H9 (cell line): Measurements from ENCODE around the gene SPIN3. TPM values are rescaled to one million over a fixed set of nuclear protein-coding genes. Genes with fewer than 3 reads are reported as not detected.

Experiments
- DNase-seq: peaks from one replicate; pipeline ENCODE4 v3.0.0-alpha.2; 2017
- H2AFZ ChIP-seq: one replicate; pipeline ENCODE4 v1.6.1; 2013; ENCODE audit warnings: mild to moderate bottlenecking, low read length, control low read depth, moderate library complexity
- H2AK5ac ChIP-seq: 2 replicates; pipeline ENCODE4 v1.6.1; 2013; ENCODE audit warnings: low read length, control low read depth, mixed read lengths; ENCODE audit not compliant: insufficient read length
- H2BK120ac ChIP-seq: one replicate; pipeline ENCODE4 v1.6.1; 2013; ENCODE audit warnings: low read depth, mild to moderate bottlenecking, low read length, control low read depth, inconsistent platforms; ENCODE audit not compliant: poor library complexity, severe bottlenecking
- H2BK12ac ChIP-seq: 2 replicates; pipeline ENCODE4 v1.6.1; 2013; ENCODE audit warnings: low read length, control low read depth, mixed read lengths, low read depth; ENCODE audit not compliant: insufficient read length
- H2BK15ac ChIP-seq: 2 replicates; pipeline ENCODE4 v1.6.1; 2013; ENCODE audit warnings: low read depth, low read length, control low read depth
- H2BK20ac ChIP-seq: one replicate; pipeline ENCODE4 v1.6.1; 2013; ENCODE audit warnings: low read depth, mild to moderate bottlenecking, low read length, control low read depth, inconsistent platforms; ENCODE audit not compliant: poor library complexity, severe bottlenecking
- H2BK5ac ChIP-seq: 2 replicates; pipeline ENCODE4 v1.6.1; 2013; ENCODE audit warnings: low read length, control low read depth, mixed read lengths; ENCODE audit not compliant: insufficient read length
- H3K14ac ChIP-seq: 2 replicates; pipeline ENCODE4 v1.6.1; 2013; ENCODE audit warnings: low read length, control low read depth; ENCODE audit not compliant: insufficient read depth
- H3K18ac ChIP-seq: 2 replicates; pipeline ENCODE4 v1.6.1; 2013; ENCODE audit warnings: low read depth, mild to moderate bottlenecking, mixed read lengths, low read length, control low read depth; ENCODE audit not compliant: insufficient read length
- H3K23ac ChIP-seq: 2 replicates; pipeline ENCODE4 v1.6.1; 2013; ENCODE audit warnings: low read length, control low read depth, mixed read lengths, low read depth; ENCODE audit not compliant: insufficient read length
- H3K23me2 ChIP-seq: 2 replicates; pipeline ENCODE4 v1.6.1; 2013; ENCODE audit warnings: low read depth, mild to moderate bottlenecking, mixed read lengths, low read length, control low read depth; ENCODE audit not compliant: insufficient read length, poor library complexity, severe bottlenecking
- H3K27ac ChIP-seq: 2 replicates; pipeline ENCODE4 v1.5.1; 2013; ENCODE audit warnings: low read length, control low read depth, mixed read lengths, low read depth; ENCODE audit not compliant: insufficient read length
- H3K27me3 ChIP-seq: 2 replicates; pipeline ENCODE4 v1.6.1; 2013; ENCODE audit warnings: low read length, control low read depth, inconsistent platforms; ENCODE audit not compliant: insufficient read depth
- H3K4ac ChIP-seq: 2 replicates; pipeline ENCODE4 v1.6.1; 2013; ENCODE audit warnings: low read depth, mild to moderate bottlenecking, control low read depth, inconsistent platforms, low read length, moderate library complexity
- H3K4me1 ChIP-seq: 2 replicates; pipeline ENCODE4 v1.6.1; 2013; ENCODE audit warnings: low read length, control low read depth, inconsistent platforms; ENCODE audit not compliant: insufficient read depth
- H3K4me2 ChIP-seq: 2 replicates; pipeline ENCODE4 v1.6.1; 2013; ENCODE audit warnings: low read length, control low read depth, mixed read lengths; ENCODE audit not compliant: insufficient read length, insufficient read depth
- H3K56ac ChIP-seq: 2 replicates; pipeline ENCODE4 v1.6.1; 2013; ENCODE audit warnings: low read depth, mild to moderate bottlenecking, mixed read lengths, low read length, control low read depth; ENCODE audit not compliant: insufficient read length
- H3K79me1 ChIP-seq: 2 replicates; pipeline ENCODE4 v1.6.1; 2013; ENCODE audit warnings: low read depth, mild to moderate bottlenecking, moderate library complexity, low read length, control low read depth, inconsistent platforms; ENCODE audit not compliant: insufficient read depth, poor library complexity, severe bottlenecking
- H3K79me2 ChIP-seq: 2 replicates; pipeline ENCODE4 v1.6.1; 2013; ENCODE audit warnings: low read length, control low read depth, inconsistent platforms; ENCODE audit not compliant: insufficient read depth
- H3K9ac ChIP-seq: 2 replicates; pipeline ENCODE4 v1.6.1; 2013; ENCODE audit warnings: low read length, control low read depth, mixed read lengths; ENCODE audit not compliant: insufficient read length; ENCODE audit errors: extremely low read depth
- H3K9me3 ChIP-seq: one replicate; pipeline ENCODE4 v1.6.1; 2013; ENCODE audit warnings: low read depth, low read length, inconsistent platforms; ENCODE audit not compliant: control insufficient read depth
- H3T11ph ChIP-seq: one replicate; pipeline ENCODE4 v1.6.1; 2013; ENCODE audit warnings: mild to moderate bottlenecking, low read length, control low read depth, inconsistent platforms
- H4K20me1 ChIP-seq: one replicate; pipeline ENCODE4 v1.6.1; 2013; ENCODE audit not compliant: control insufficient read depth, insufficient read length, insufficient read depth
- H4K5ac ChIP-seq: 2 replicates; pipeline ENCODE4 v1.6.1; 2013; ENCODE audit warnings: low read depth, mild to moderate bottlenecking, mixed read lengths, low read length, control low read depth; ENCODE audit not compliant: insufficient read length
- H4K8ac ChIP-seq: replicated peaks from 2 replicates; pipeline ENCODE4 v1.6.1; 2013; ENCODE audit warnings: low read length, control low read depth, mixed read lengths, low read depth; ENCODE audit not compliant: insufficient read length
- H4K91ac ChIP-seq: 2 replicates; pipeline ENCODE4 v1.6.1; 2013; ENCODE audit warnings: low read depth, mild to moderate bottlenecking, moderate library complexity, mixed read lengths, low read length, control low read depth; ENCODE audit not compliant: insufficient read length
- H3K27ac Mint-ChIP-seq, 3 experiments: 2 replicates in 2 of 3; 3 replicates in 1 of 3; pipeline ENCODE4 v1.8.0; 2020 to 2021; ENCODE audit warnings: mixed read lengths in 3 of 3, mild to moderate bottlenecking in 1 of 3, moderate library complexity in 1 of 3
- H3K27me3 Mint-ChIP-seq: 2 replicates; pipeline ENCODE4 v1.8.0; 2021; ENCODE audit warnings: low read depth, mild to moderate bottlenecking, moderate library complexity, mixed read lengths
- H3K36me3 Mint-ChIP-seq, 3 experiments: 2 replicates in 2 of 3; 3 replicates in 1 of 3; pipeline ENCODE4 v1.8.0; 2020 to 2021; ENCODE audit warnings: low read depth in 3 of 3, mixed read lengths in 3 of 3; ENCODE audit not compliant: insufficient read depth in 1 of 3
- H3K4me1 Mint-ChIP-seq, 2 experiments: 2 replicates each; pipeline ENCODE4 v1.8.0; 2020; ENCODE audit warnings: mixed read lengths in 2 of 2
- H3K4me3 Mint-ChIP-seq, 2 experiments: 2 replicates in 1 of 2; 3 replicates in 1 of 2; pipeline ENCODE4 v1.8.0; 2020 to 2021; ENCODE audit warnings: mild to moderate bottlenecking in 2 of 2, mixed read lengths in 2 of 2, moderate library complexity in 1 of 2
- H3K9me3 Mint-ChIP-seq, 2 experiments: 2 replicates in 1 of 2; 3 replicates in 1 of 2; pipeline ENCODE4 v1.8.0; 2020; ENCODE audit warnings: mild to moderate bottlenecking in 2 of 2, mixed read lengths in 2 of 2, moderate library complexity in 1 of 2
- WGBS: extraction: QIAGEN DNeasy Blood & Tissue Kit; methylation state at CpG from one replicate; pipeline ENCODE4 v1.1.7; 2013; ENCODE audit warnings: missing lambda C conversion rate, low lambda C conversion rate, mixed read lengths; ENCODE audit not compliant: insufficient read length; ENCODE audit errors: extremely low coverage; 5-methylcytosine and 5-hydroxymethylcytosine counted together
- total RNA-seq: library from RNA; stranded (reverse); gene quantifications from 2 replicates; pipeline ENCODE4 v1.2.1, GENCODE V29; 2021
- TF ChIP-seq, protein P1 (sequence below): fragments of 200-600 bp; sonication (generic); conservative IDR thresholded peaks from 3 replicates; pipeline ENCODE4 v1.8.0; 2021; ENCODE audit warnings: antibody characterized with exemption, mild to moderate bottlenecking

The SPIN3 gene
- total RNA-seq, 1 experiment from 2014 or later, result 23.5 TPM

DNA sequence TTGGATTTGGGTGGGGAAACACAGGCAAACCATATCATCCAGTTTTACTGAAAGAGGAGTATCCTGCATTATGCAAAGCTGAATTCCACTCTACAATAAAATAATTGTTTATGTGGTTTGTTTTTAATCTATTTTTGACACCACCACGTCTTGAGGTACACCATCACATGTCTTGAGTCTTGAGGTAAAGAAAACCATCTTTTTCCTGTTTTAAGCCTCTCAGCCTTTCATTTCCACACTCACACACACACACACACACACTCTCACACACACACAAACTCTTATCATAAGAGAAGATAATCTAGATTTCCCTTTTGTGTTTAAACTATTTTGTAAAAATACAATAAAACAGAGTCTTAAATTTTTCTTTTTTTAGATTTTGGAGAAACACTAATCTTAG is 32.0 kb downstream of the SPIN3 start:
- Histone ChIP-seq H3K4me1 (no peaks in the 10 kb centered on the region), H3K27me3 (no peaks in the 10 kb centered on the region), H2AFZ (no peak overlapping the region), H3K79me2 (no peaks in the 10 kb centered on the region), H4K8ac (no peak overlapping the region), H3K23ac (no peak overlapping the region), H2AK5ac (no peak overlapping the region), H3K4ac (no peak overlapping the region), H3K9me3 (peaks cover 4% of the 10 kb centered on the region), H2BK120ac (no peak overlapping the region), H4K5ac (no peak overlapping the region), H4K20me1 (no peaks in the 10 kb centered on the region), H3T11ph (no peak overlapping the region), H2BK12ac (no peak overlapping the region), H3K4me2 (no peak overlapping the region), H2BK20ac (no peak overlapping the region), H3K56ac (no peak overlapping the region), H3K18ac (no peak overlapping the region), H3K9ac (no peak overlapping the region), H4K91ac (no peak overlapping the region), H2BK5ac (no peak overlapping the region), H3K27ac (no peak overlapping the region), H3K14ac (no peak overlapping the region), H2BK15ac (no peak overlapping the region), H3K79me1 (no peaks in the 10 kb centered on the region), H3K23me2 (no peaks in the 10 kb centered on the region)
- no peak overlapping the region for H3K4me3 Mint-ChIP-seq
- peaks cover 27 to 41% (median 41%) of the 10 kb centered on the region in 3 experiments for H3K36me3 Mint-ChIP-seq
- H3K27me3 Mint-ChIP-seq, result no peaks in the 10 kb centered on the region
- WGBS, result no CpG with 5 or more reads among the region's 1 CpG
- TF ChIP-seq, protein P1, sequence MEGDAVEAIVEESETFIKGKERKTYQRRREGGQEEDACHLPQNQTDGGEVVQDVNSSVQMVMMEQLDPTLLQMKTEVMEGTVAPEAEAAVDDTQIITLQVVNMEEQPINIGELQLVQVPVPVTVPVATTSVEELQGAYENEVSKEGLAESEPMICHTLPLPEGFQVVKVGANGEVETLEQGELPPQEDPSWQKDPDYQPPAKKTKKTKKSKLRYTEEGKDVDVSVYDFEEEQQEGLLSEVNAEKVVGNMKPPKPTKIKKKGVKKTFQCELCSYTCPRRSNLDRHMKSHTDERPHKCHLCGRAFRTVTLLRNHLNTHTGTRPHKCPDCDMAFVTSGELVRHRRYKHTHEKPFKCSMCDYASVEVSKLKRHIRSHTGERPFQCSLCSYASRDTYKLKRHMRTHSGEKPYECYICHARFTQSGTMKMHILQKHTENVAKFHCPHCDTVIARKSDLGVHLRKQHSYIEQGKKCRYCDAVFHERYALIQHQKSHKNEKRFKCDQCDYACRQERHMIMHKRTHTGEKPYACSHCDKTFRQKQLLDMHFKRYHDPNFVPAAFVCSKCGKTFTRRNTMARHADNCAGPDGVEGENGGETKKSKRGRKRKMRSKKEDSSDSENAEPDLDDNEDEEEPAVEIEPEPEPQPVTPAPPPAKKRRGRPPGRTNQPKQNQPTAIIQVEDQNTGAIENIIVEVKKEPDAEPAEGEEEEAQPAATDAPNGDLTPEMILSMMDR, result no peak
- no peaks in the 10 kb centered on the region for H3K4me1 Mint-ChIP-seq
- H3K27ac Mint-ChIP-seq, result no peak overlapping the region
- DNase-seq, result no peak
- H3K9me3 Mint-ChIP-seq, result peaks cover 67 to 69% of the 10 kb centered on the region in 2 experiments
